GM21390 (cell line): ENCODE data around the gene TMPRSS9.

ENCODE experiments used
- ATAC-seq: cut with Tn5 transposase; IDR thresholded peaks from one replicate; pipeline ENCODE4 v1.9.1; 2021; ENCODE audit not compliant: unreplicated experiment

TMPRSS9 gene

DNA sequence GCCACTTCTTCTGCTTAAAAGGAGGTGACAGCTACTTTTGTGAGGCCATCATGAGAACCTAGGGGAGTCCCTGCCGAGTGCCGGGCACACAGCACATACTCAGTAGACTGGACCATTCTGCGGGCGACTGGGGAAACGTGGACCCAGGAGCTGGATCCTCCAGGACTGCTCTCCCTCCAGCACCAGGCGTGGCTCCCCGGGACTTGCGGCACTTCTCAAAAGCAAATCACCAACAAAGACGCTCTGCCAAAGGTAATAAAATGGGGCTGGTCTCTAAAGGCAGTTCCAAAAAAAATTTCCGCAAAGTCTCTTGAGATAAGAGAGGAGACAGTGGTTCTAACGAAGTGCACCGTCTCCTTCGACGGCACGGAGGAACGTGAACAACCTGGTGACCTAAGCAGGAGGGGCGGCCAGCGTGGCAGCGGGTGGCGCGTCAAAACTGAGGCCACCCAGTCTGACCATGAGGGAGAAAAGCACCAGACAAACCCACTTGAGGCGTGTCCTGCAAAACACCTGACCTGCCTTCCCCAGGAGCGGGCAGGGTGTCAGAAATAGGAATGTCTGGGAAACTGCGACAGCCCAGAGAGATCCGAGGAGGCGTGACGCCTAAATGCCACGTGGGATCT, 1.4 kb upstream of the TMPRSS9 start:
- ATAC-seq, result no peak

- no peak for ATAC-seq
Observed at GRCh38 chr19:2360833-2361232, 768 bp downstream of the TMPRSS9 start.

DNA sequence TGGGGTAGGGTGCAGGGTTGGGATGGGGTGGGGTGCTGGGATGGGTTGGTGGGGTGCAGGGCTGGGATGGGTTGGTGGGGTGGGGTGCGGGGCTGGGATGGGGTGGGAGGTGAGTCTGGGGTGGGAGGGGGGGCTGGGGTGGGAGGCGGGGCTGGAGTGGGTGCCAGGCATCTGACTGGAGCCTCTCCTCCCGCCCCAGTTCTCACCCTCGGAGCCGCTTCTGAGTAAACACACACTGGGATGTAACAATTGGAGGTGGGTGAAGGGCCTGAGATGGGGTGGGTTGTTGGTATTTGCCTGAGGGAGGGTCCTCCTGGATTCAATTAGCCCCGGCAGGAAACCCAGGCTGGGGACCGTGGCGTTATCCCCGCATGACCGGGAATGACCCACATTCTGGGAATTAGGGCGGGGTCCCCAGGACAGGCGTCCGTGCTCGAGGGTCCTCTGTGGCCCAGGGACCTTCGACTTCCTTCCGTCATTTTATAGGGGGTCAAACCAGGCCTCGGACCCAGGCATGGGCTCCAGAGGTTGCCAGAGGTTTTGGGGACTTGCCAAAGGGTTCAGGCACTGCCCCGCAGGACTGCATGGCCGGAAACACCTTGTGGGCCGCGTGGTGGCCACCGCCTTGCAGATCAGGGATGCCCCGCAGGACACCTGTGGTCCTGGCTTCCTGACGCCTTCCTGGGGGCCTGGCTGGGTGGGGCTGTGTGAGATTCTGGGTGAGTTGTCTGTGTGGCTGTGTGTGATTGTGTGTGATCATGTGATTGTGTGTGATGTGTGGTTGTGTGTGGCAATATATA, 1.4 kb downstream of the TMPRSS9 start:
- no peak for ATAC-seq

DNA sequence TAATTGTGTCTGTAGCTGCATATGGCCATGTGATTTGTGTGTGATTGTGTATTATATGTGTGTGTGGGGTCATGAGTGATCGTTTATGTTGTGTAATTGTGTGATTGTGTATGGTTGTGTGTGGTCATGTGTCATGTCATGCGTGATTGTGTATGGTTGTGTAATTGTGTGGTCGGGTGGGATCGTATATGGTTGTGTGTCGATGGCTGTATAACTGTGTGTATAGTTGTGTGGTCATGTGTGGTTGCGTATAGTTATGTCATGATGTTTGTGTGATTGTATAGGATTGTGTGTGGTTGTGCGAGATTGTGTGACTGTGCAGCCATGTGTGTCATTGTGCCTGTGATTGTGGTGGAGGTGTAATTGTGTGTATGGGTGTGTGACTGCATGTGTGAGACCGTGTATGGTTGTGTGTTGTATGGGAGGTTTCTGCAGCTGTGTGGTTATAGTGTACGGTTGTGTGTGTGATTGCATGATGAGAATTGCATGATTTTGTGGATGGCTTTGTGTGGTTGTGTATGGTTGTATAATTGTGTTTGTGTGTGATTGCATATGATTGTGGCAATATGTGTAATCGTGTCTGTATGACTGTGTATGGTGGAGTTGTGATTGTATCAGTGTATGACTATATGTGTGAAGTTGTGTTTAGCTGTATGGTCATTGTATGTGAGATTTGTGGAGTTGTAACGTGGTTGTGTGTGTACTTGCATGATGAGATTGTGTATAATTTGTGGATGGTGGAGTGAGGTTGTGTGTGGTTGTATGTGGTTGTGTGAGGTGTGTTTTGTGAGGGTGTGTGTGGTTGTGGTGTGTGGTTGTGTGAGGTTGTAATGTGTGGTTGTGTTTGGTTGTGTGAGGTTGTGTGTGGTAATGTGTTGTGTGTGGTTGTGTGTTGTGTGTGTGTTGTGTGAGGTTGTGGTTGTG, 2.2 kb downstream of the TMPRSS9 start:
- ATAC-seq, result no peak

- no peak for ATAC-seq
Observed at GRCh38 chr19:2362970-2363300, 2.9 kb downstream of the TMPRSS9 start.

DNA sequence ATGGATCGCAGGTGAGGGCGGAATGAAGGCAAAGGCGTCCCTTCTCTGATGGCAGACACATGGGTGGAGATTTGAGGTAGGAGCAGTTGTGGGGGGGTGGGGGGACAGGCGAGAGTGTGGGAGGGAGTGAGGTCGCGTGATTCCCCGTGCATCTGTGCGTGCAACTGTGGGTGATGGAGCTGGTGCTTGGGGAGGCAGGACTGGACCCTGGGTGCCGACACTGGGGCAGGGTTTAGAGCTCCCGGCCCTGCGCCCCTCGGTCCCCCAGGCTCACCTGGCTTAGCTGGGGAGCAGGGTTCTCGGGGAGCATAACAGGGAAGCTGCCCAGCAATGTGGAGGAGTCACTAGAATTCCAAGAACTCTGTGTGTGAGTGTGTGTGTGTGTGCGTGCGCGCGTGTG, 3.4 kb downstream of the TMPRSS9 start:
- no peak for ATAC-seq

DNA sequence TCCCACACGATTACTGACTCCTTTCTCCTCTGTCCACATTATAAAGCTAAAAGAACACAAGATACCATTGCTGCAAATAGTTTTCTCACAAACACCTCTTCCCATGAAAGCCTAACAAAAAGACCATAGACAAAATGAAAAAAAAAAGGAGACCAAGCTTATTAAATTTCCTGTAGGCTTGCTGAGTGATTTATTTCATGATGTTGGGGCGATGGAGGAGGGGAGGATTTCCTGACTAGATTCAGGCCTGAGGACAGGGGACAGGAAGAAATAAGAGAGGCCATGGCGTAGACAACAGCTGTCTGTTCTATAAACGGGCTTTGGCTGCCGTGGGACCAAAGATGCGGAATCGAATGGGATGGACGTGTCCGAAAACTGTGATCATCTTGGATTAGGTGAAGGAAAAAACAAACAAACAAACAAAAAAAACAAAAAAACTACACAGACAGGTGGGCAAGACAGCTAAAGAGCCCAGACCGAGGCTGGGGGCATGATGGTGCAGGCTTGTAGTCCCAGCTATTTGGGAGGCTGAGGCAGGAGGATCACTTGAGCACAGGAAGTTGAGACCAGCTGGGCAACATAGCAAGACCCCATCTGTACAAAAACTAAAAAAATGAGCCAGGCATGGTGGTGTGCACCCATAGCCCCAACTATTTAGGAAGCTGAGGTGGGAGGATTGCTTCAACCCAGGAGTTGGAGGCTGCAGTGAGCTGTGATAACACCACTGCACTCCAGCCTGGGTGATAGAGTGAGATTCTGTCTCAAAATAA, 5.3 kb downstream of the TMPRSS9 start:
- ATAC-seq, result no peak

DNA sequence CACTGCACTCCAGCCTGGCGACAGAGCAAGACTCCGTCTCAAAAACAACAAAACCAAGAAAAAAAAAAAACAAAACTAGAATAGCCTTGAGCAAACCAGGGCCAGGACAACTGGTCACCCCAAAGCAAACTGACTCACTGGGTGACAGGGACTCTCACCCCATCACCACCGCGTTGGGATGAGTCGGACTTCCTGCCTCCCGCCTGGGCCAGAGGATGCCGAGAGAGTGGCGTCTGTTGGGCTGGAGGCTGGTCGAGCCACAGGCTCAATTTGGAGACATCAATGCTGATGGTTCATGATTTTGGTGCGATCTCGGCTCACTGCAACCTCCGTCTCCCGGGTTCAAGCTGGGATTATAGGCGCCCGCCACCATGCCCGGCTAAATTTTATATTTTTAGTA, 11.6 kb downstream of the TMPRSS9 start:
- ATAC-seq, result no peak

DNA sequence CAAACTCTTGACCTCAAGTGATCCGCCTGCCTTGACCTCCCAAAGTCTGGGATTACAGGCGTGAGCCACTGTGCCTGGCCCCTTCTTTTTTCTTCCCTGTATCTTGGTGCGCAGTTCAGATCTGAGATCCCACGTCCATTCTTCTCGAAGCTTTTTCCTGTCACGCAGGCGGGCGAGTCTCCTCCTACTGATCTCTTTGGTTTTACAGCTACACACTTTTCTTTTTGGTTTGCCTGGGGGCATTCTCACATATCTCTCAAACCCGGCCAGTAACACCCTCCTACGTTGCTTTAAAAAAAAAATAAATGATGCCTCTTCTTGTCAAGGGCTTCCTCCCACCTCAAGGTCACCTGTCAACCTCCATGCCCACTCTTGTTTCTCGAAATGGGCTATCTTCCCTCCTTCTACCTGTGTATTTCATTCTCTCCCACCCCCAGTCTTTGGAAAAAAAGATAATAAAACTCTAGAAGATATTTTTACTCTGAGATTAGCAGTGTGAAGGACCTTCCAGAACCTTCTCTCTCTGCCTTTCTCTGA, 12.1 kb downstream of the TMPRSS9 start:
- no peak for ATAC-seq

DNA sequence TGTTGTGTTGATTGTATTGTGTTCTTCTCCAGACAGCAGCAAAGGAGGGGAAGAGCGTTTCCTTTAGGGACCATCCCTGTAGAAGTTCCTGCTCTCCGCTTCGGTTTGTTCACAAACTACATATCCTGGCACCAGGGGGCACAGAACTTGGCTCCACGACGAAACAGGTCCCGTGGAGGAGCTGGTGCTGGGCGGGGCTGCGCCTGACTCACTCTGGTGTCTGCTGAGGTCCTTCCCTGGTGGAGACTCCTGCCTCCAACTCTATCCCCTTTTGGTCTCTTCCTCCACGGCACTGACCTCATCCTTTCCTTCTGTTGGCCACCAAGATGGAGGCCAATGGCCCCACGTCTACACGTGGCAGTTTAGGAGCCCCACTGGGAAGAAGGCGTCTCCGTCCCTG, 14.7 kb downstream of the TMPRSS9 start:
- no peak for ATAC-seq

GRCh38 chr19:2375353-2376121, 15.5 kb downstream of the TMPRSS9 start:
- ATAC-seq, result no peak

DNA sequence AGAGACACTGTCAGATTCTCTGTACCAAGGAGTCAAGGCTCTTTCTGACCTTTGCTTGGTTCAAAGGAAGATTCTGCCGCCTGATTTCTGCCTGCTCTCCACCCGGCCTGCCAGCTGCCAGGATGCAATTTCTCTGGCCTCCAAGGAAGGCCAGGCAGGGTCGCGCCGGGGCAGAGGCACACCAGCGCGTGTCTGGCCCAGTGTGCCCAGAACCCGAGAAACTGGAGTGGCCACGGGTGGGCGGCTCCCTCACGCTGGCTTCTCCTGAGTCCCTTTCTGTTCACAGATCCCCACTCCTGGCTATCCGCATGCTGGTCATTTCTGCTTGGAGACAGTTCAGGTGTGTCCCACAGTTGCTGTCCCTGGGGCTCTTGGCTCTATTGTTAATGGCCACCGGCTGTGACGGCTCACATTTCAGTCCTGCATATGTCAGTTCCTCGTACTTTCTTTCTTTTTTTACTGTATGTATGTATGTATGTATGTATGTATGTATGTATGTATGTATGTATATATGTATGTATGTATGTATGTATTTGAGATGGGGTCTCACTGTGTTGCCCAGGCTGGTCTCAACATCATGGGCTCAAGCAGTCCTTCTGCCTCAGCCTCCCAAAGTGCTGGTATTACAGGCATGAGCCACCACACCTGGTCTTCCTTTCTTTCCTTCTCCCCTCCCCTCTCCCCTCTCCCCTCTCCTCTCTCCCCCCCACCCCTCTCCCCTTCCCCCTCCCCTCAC, 16.9 kb downstream of the TMPRSS9 start:
- ATAC-seq, result no peak

- ATAC-seq, result no peak
Observed at GRCh38 chr19:2380567-2380966, 20.5 kb downstream of the TMPRSS9 start.

- ATAC-seq, result no peak
Observed at GRCh38 chr19:2381148-2381820, 21.2 kb downstream of the TMPRSS9 start.

- no peak for ATAC-seq
Observed at GRCh38 chr19:2382530-2383222, 22.6 kb downstream of the TMPRSS9 start.

GRCh38 chr19:2385053-2385721, 25.1 kb downstream of the TMPRSS9 start:
- ATAC-seq, result no peak

DNA sequence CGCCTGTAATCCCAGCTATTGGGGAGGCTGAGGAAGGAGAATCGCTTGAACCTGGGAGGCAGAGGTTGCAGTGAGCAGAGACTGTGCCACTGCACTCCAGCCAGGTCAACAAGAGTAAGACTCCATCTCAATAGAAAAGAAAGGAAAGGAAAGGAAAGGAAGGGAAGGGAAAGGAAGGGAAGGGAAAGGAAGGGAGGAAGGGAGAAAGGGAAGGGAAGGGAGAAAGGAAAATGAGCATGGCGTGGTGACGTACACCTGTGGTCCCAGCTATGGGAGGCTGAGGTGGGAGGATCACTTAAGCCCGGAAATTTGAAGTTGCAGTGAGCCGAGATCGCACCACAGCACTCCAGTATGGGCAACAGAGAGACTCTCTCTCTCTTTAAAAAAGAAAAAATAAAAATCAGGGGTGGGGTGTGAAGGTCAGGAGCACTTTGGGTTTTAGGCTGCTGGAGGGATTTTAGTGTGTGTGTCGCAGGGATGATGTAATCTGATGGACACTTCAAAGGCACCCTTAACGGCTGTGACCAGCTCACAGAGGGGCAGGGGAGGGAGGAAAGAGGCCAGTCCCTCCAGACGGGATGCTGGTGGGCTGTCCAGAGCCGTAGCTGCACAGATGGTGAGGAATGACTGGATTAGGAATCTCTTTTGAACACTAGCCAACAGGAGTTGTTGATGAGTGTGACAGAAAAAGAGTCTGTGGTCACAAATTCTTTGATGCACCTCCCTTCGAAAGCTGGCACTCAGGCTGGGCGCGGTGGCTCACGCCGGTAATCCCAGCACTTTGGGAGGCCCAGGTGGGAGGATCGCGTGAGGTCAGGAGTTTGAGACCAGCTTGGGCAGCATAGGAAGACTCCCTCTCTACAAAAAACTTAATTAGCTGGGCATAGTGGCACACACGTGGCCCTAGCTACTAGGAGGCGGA, 27.6 kb downstream of the TMPRSS9 start:
- ATAC-seq, result no peak
